H1 (cell line): ENCODE measurements around the gene HMCN2.

ENCODE experiments used
- BACH1 ChIP-seq: IDR thresholded peaks from 2 replicates; pipeline ENCODE4 v1.6.1; 2012; ENCODE audit warnings: low read length, improper control_type of control experiment
- EP300 ChIP-seq, 2 experiments: IDR thresholded peaks; 1 replicate in 1 of 2; 2 replicates in 1 of 2; pipeline ENCODE4 v1.6.1; 2011 to 2012; ENCODE audit warnings: low read depth in 2 of 2, low read length in 2 of 2, mild to moderate bottlenecking in 2 of 2, borderline replicate concordance in 1 of 2, inconsistent platforms in 1 of 2, moderate library complexity in 1 of 2
- GABPA ChIP-seq: IDR thresholded peaks from 2 replicates; pipeline ENCODE4 v1.6.1; 2011; ENCODE audit warnings: mild to moderate bottlenecking, low read length, moderate library complexity, borderline replicate concordance; ENCODE audit not compliant: insufficient read depth
- POLR2A ChIP-seq, 2 experiments: IDR thresholded peaks; 1 replicate in 1 of 2; 2 replicates in 1 of 2; pipeline ENCODE4 v1.6.1; 2011; ENCODE audit warnings: low read depth in 2 of 2, low read length in 2 of 2, mild to moderate bottlenecking in 2 of 2; ENCODE audit errors: control extremely low read depth in 1 of 2
- RBBP5 ChIP-seq: IDR thresholded peaks from 2 replicates; pipeline ENCODE4 v1.7.1; 2012; ENCODE audit warnings: low read depth, mild to moderate bottlenecking, inconsistent platforms, low read length, moderate library complexity, borderline replicate concordance
- TF ChIP-seq, protein P1 (sequence below): IDR thresholded peaks from 2 replicates; pipeline ENCODE4 v1.6.1; 2012; ENCODE audit warnings: low read length, inconsistent platforms
- TF ChIP-seq, protein P2 (sequence below), 3 experiments: IDR thresholded peaks; 1 replicate in 2 of 3; 2 replicates in 1 of 3; pipeline versions ENCODE4 v1.5.1 to v1.6.1; 2011; ENCODE audit warnings: low read length in 3 of 3, mild to moderate bottlenecking in 3 of 3, inconsistent platforms in 2 of 3, low read depth in 1 of 3, moderate library complexity in 1 of 3; ENCODE audit not compliant: insufficient read depth in 1 of 3; ENCODE audit errors: control extremely low read depth in 1 of 3

DNA sequence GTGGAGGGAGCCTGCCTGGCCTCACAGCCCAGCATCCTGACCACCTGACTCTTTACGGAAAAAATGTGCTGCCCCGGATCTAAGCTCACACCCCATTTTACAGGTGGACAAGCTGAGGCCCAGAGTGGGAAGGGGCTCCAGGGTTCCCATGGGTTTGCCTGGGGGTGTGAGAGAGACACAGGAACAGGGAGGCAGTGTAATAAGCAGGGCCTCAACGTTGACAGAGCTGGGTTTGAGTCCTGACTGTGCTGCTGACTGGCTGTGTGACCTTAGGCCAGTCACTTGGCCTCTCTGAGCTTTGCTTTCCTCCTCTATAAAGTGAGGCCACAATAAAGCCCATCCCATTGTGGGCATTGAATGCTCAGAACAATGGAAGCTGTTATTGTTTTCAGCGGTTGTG lies 73.7 kb downstream of the HMCN2 start:
- TF ChIP-seq BACH1 (no peak), POLR2A (IDR thresholded peaks at IDR 0.05; ENCODE audit: control extremely low read depth in 1 of 2, low read depth in 2 of 2, low read length in 2 of 2) (no peak), RBBP5 (no peak), GABPA (no peak), EP300 (IDR thresholded peaks at IDR 0.05; ENCODE audit: borderline replicate concordance in 1 of 2, low read depth in 2 of 2, low read length in 2 of 2) (no peak)
- TF ChIP-seq, protein P1, sequence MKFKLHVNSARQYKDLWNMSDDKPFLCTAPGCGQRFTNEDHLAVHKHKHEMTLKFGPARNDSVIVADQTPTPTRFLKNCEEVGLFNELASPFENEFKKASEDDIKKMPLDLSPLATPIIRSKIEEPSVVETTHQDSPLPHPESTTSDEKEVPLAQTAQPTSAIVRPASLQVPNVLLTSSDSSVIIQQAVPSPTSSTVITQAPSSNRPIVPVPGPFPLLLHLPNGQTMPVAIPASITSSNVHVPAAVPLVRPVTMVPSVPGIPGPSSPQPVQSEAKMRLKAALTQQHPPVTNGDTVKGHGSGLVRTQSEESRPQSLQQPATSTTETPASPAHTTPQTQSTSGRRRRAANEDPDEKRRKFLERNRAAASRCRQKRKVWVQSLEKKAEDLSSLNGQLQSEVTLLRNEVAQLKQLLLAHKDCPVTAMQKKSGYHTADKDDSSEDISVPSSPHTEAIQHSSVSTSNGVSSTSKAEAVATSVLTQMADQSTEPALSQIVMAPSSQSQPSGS = no peak
- TF ChIP-seq, protein P2, sequence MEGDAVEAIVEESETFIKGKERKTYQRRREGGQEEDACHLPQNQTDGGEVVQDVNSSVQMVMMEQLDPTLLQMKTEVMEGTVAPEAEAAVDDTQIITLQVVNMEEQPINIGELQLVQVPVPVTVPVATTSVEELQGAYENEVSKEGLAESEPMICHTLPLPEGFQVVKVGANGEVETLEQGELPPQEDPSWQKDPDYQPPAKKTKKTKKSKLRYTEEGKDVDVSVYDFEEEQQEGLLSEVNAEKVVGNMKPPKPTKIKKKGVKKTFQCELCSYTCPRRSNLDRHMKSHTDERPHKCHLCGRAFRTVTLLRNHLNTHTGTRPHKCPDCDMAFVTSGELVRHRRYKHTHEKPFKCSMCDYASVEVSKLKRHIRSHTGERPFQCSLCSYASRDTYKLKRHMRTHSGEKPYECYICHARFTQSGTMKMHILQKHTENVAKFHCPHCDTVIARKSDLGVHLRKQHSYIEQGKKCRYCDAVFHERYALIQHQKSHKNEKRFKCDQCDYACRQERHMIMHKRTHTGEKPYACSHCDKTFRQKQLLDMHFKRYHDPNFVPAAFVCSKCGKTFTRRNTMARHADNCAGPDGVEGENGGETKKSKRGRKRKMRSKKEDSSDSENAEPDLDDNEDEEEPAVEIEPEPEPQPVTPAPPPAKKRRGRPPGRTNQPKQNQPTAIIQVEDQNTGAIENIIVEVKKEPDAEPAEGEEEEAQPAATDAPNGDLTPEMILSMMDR (IDR thresholded peaks at IDR 0.05; ENCODE audit: control extremely low read depth in 1 of 3, insufficient read depth in 1 of 3, low read depth in 1 of 3, low read length in 3 of 3) = no peak
